ENCODE data around the gene HEY2.

HEY2 gene

GRCh38 chr6:125745281-125746018, 4.0 kb upstream of the HEY2 start:
- DNase-seq, result no peak

GRCh38 chr6:125746019-125746414, 3.4 kb upstream of the HEY2 start:
- no peak for DNase-seq

DNA sequence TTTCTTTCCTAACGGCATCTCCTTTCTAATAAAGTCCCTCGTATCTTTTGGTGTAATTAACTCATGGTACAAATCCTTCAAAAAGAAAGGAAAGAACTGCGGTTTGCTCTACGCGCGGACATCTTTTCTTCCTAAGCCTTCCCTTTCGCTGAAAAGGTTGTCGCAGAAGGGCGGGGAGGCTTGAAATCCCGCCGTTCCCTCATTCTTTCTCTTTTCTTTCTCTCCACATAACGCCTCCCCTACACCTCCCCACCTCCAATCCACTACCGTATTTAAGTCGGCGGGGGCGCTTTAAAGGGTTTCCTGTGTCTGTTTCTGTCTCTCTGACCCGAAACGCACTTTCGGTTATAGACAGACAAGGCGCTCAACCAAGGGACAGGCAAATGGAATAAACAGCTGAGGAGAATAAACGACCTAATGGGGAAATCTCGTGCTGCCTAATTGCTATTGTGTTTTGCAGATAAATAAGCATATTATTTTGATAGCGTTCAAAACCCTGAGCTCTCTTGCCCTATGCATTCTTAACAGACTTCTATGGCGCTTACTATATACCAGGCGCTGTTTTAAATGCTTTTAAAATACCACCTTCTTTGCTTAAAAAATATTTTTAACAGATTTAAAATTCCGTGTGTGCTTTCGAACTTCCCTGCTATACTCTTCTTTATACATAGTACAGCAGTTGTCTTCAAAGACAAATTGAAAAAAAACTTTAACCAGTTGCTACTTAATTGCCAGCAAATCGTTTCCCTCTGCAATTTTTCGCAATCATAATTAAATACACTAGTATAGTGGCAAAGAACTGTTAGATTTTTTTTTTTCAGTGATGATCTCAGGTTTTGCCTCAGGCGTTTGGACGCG, 2.5 kb upstream of the HEY2 start:
- DNase-seq, result no peak

GRCh38 chr6:125747589-125748405, 1.6 kb upstream of the HEY2 start:
- no peak for DNase-seq

GRCh38 chr6:125748406-125749172, 843 bp upstream of the HEY2 start:
- no peak for DNase-seq

DNA sequence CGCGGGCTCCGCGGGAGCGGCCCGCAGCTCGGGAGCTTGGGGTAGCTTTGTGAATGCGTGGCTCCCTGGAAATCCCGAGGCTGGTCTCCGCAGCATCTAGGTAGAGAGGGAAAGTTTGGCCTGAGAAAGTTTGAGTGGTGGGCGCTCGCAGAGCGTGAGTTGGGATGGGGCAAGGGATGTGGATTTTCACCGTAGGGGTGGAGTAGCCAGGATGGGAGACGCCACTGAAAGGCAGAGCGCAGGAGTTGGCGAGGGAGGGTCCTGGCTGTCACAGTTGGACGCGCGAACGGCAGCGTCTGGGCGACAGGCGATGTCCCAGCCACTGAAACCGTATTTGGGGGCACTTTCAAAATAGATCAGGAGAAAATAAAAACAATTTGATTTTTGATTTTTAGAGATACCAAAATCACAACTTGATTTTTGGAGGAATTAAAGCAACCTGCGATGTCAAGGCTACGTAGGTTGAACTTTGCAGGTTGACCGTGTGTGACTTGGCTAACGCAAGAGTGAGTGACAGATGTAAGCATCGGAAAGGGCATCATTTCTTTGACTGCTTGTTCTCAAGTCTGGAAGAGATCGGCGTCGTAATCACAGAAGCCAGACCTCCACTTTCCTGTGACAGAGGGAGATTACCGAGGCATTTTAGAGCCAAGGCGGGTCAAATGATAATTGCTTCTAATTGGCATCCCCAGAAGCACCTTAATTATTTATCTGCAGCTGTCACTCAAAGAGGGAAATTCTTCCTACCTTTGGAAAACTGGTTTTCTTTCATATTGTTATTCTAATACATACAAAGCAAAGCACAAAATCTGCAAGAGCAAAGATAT, 646 bp downstream of the HEY2 start:
- DNase-seq, result no peak

DNA sequence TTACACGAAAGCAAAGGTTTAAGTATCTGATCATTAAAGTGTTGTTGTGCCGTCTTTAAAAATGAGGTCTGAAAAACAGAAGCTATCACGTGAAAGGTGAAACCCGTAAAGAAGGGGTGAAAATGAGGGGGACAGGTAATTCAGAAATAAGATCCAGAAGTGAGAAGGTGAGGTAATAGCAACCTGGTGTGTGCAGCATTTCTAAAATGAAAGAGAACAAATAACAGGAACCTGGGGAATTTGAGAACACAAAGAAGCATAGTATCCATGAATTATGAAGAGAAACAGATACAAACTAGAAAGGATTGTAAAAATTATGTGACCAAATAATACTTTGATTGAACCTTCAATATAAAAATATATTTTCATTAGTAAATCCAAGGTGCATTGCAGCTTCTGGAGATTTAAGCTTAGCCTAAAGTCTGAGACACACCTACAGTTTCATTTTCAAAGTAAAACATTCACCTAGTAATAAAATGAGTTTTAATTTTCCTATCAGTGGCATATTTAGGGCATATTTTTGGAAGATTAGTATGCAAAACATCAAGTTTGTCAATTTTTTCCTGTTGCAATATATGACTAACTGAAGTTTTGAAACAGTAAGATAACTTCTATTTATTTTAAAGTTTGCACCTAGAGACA, 1.4 kb downstream of the HEY2 start:
- DNase-seq, result no peak

GRCh38 chr6:125751334-125751916, 2.0 kb downstream of the HEY2 start:
- no peak for DNase-seq

DNA sequence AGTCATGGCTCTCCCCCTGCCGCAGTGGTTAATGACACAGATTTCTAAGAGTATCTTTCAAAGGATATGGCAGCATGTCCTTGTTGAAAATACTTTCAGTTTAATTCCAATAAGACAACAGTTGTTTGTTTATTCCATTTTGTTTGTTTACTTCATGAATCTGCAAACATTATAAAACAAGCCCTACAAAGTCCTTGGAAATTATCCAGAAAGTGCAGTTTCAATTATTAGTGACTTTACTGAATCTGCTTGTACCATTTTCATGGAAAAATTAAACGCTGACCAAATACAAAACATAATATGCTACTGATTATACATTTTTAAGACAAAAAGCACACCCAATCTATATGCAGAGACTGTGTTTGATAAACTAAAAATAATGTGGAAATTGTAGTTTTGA, 3.3 kb downstream of the HEY2 start:
- DNase-seq, result no peak

GRCh38 chr6:125753218-125753936, 3.9 kb downstream of the HEY2 start:
- no peak for DNase-seq

DNA sequence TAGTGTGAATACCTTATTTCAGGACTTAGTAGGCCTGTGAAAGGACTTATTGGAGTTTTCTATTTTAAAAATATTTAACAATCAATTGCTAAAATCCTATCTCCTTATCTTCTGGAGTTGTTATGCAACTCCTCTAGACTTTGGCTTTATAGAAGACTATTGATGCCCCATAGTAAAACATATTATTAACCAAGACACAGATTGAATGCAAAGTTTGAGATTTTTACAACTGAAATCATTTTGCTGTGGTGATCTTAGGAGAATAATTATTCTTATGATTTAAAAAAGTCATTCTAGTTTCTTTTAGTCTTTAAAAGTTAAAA, 4.5 kb downstream of the HEY2 start:
- no peak for DNase-seq

DNA sequence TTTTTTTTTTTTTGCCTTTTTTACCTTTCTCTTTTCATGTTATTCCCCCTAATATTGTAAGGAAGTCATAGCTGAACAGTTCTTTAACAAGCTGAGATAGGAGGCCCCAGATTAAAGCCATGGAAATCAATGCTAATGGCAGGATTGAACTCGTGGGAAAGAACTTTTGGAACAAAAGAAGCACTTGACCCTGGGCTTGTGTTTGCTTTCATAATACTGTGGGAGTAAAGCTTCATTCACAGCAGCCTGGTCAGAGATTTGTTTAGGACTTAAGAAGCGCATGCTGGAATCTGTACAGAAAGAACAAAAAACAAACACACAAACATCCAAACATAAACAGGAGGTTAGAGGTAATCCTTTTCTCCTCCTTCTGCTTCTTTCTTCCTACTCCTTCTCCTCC, 5.1 kb downstream of the HEY2 start:
- no peak for DNase-seq

DNA sequence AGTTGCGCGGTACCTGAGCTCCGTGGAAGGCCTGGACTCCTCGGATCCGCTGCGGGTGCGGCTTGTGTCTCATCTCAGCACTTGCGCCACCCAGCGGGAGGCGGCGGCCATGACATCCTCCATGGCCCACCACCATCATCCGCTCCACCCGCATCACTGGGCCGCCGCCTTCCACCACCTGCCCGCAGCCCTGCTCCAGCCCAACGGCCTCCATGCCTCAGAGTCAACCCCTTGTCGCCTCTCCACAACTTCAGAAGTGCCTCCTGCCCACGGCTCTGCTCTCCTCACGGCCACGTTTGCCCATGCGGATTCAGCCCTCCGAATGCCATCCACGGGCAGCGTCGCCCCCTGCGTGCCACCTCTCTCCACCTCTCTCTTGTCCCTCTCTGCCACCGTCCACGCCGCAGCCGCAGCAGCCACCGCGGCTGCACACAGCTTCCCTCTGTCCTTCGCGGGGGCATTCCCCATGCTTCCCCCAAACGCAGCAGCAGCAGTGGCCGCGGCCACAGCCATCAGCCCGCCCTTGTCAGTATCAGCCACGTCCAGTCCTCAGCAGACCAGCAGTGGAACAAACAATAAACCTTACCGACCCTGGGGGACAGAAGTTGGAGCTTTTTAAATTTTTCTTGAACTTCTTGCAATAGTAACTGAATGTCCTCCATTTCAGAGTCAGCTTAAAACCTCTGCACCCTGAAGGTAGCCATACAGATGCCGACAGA, 9.9 kb downstream of the HEY2 start:
- no peak for DNase-seq

DNA sequence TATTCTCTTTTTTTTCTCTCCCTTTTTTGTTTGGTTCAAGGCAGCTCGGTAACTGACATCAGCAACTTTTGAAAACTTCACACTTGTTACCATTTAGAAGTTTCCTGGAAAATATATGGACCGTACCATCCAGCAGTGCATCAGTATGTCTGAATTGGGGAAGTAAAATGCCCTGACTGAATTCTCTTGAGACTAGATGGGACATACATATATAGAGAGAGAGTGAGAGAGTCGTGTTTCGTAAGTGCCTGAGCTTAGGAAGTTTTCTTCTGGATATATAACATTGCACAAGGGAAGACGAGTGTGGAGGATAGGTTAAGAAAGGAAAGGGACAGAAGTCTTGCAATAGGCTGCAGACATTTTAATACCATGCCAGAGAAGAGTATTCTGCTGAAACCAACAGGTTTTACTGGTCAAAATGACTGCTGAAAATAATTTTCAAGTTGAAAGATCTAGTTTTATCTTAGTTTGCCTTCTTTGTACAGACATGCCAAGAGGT, 10.6 kb downstream of the HEY2 start:
- DNase-seq, result no peak

DNA sequence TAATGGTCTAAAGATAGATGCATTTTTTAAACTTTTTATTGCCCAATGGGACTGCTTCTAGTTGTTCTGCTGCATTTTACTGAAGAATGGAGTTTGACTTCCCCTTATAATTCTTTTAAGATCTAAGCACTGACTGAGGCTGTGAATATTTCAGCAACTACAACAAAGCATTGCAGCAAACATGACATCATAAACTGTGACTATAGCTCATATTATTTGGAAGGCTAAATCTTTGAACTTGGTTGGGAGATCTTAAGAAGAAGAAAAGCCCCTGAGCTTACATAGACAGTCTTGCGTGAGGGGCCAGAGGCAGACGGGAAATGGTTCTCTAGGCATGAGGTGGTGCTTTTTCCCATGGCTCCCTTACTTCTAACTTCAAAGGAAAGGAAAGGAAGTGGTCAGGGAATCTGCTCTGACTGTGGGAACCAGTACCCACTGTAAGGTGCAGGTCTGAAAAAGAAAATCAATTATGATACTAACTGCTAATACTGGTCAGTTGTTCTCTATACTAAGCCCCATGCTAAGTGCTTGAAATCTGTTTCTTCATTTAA, 14.8 kb downstream of the HEY2 start:
- no peak for DNase-seq

GRCh38 chr6:125765944-125766343, 16.5 kb downstream of the HEY2 start:
- no peak for DNase-seq

GRCh38 chr6:125766641-125767040, 17.2 kb downstream of the HEY2 start:
- no peak for DNase-seq

DNA sequence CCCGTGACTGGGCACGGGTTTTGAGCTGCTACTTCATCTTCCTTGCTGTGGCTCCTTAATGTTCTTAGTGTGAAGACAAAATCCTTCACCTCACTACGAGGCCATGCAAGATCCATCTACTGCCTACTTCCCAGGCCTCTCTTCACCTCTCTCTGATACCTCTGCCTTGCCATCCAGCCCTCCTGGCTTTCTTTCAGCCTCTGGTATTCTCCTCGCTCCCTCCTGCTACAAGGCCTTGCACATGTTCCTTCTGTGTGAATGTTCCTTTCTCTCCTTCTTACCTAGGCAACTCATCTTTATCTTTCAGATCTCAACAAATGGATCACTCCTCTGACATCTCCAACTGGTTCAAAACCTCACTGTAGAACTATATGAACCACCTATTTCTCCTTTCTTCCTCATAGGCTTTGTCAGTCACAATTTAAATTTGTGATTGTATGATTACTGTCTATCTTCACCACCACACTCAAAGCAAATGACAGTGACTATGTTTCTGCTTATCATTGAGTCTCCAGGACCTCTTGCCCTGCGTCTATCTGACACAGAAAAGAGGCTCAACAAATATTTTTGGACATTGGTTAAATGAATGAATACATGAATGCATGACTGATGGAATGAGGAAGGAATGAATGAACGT, 19.8 kb downstream of the HEY2 start:
- no peak for DNase-seq

Measured in cortex of kidney (tissue), 1 donor.